ENCODE data around the gene TPRG1. TPM values are rescaled to one million over a fixed set of nuclear protein-coding genes. Genes with fewer than 3 reads are reported as not detected.

Gene TPRG1
- total and polyA plus RNA-seq, 2 of the 4 experiments (the other 2 are of a cell fraction), result 0.17 TPM; not detected in 1

- no peak overlapping the region for H3K27ac ChIP-seq (ENCODE audit: insufficient read depth, low read length)
- BruUV-seq (replicated peaks), result no TSS peak
- no peaks in the 10 kb centered on the region for H3K9me3 ChIP-seq (ENCODE audit: control insufficient read depth, insufficient read depth, low read length)
- no peak overlapping the region for H2AK9ac ChIP-seq (replicated peaks; ENCODE audit: low read depth, low read length, poor library complexity)
- H4K20me1 ChIP-seq (ENCODE audit: insufficient read depth, low read length), result no peaks in the 10 kb centered on the region
- no peak for DNase-seq
- H3K4me1 ChIP-seq (ENCODE audit: control insufficient read depth, insufficient read depth, low read length), result no peaks in the 10 kb centered on the region
- no peak overlapping the region for H3K4me3 ChIP-seq (ENCODE audit: insufficient read depth, low read depth, low read length)
- in situ Hi-C loops (cut with MboI; ENCODE audit: low sequenced_read_pairs), result no loop called here
- ATAC-seq (ENCODE audit: low read depth), result no peak
- TF ChIP-seq CHD1 (IDR thresholded peaks at IDR 0.05; ENCODE audit: low read depth, low read length), result no peak
- no peak for TF ChIP-seq MAFK (IDR thresholded peaks at IDR 0.05; ENCODE audit: low read depth, low read length)
- TF ChIP-seq, protein P1, sequence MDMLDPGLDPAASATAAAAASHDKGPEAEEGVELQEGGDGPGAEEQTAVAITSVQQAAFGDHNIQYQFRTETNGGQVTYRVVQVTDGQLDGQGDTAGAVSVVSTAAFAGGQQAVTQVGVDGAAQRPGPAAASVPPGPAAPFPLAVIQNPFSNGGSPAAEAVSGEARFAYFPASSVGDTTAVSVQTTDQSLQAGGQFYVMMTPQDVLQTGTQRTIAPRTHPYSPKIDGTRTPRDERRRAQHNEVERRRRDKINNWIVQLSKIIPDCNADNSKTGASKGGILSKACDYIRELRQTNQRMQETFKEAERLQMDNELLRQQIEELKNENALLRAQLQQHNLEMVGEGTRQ (IDR thresholded peaks at IDR 0.05; ENCODE audit: low read depth, low read length), result no peak
- TF ChIP-seq FOS (IDR thresholded peaks at IDR 0.05; ENCODE audit: low read depth, low read length), result no peak
- no peak for TF ChIP-seq ELK1 (IDR thresholded peaks at IDR 0.05; ENCODE audit: borderline replicate concordance, low read depth, low read length)
- TF ChIP-seq RAD21 (IDR thresholded peaks at IDR 0.05; ENCODE audit: low read length), result no peak
- no peak for TF ChIP-seq BHLHE40 (IDR thresholded peaks at IDR 0.05; ENCODE audit: low read depth, low read length)
- H3K4ac ChIP-seq (ENCODE audit: low read depth, low read length), result no peak overlapping the region
- H2BK15ac ChIP-seq (ENCODE audit: low read depth, low read length), result no peak overlapping the region
- dilution Hi-C loops (cut with HindIII; ENCODE audit: low sequenced_read_pairs, unreplicated experiment), result no loop called here
- POLR2A ChIA-PET (ENCODE audit: unreplicated experiment), result no interaction called here
- no CpG with 5 or more reads among the region's 2 CpGs for WGBS, 2 experiments (ENCODE audit: extremely low coverage in 2 of 2, insufficient read length in 1 of 2)
- H2AFZ ChIP-seq (replicated peaks; ENCODE audit: low read length, poor library complexity), result no peak overlapping the region
- peaks cover 9% of the 10 kb centered on the region for H3K27me3 ChIP-seq (ENCODE audit: control insufficient read depth, insufficient read depth, low read length)
- no peak overlapping the region for H3K4me2 ChIP-seq (ENCODE audit: low read depth, low read length)
- H3K23ac ChIP-seq (ENCODE audit: low read depth, low read length), result no peak overlapping the region
- H3K79me1 ChIP-seq (ENCODE audit: low read depth in 1 of 2, low read length in 2 of 2), result no peaks in the 10 kb centered on the region
- no peak overlapping the region for H4K5ac ChIP-seq (ENCODE audit: low read depth, low read length)
- H2AK5ac ChIP-seq (ENCODE audit: low read depth, low read length), result no peak overlapping the region
- CTCF ChIA-PET, result no interaction called here
- no peak overlapping the region for H2BK120ac ChIP-seq (ENCODE audit: low read depth, low read length)
- H4K8ac ChIP-seq (ENCODE audit: low read depth in 2 of 2, low read length in 2 of 2), result no peak overlapping the region
- H3K9me1 ChIP-seq (ENCODE audit: insufficient read depth, low read length), result no peaks in the 10 kb centered on the region
- no peak overlapping the region for H3K18ac ChIP-seq (ENCODE audit: low read depth, low read length)
- H4K91ac ChIP-seq (ENCODE audit: insufficient read depth, low read depth, low read length), result no peak overlapping the region
- H2BK5ac ChIP-seq (ENCODE audit: low read depth, low read length, poor library complexity, severe bottlenecking), result no peak overlapping the region
- no peak overlapping the region for H3K56ac ChIP-seq (ENCODE audit: extremely low read depth, insufficient read depth, low read length)
- intact Hi-C loops (cut with micrococcal nuclease), result no loop called here
- H2BK20ac ChIP-seq (ENCODE audit: low read depth, low read length), result no peak overlapping the region
- H3K36me3 ChIP-seq (ENCODE audit: control insufficient read depth, insufficient read depth, low read length), result no peaks in the 10 kb centered on the region
- H3K9ac ChIP-seq (ENCODE audit: low read depth, low read length), result no peak overlapping the region
- H3K14ac ChIP-seq (replicated peaks; ENCODE audit: low read depth, low read length), result no peak overlapping the region
Observed at GRCh38 chr3:189122110-189122509, 49.7 kb upstream of the TPRG1 start.
